GM15510 (cell line): ENCODE results near the gene UGGT1.

Experiments used
- POLR2A ChIP-seq: IDR thresholded peaks from 3 replicates; pipeline ENCODE4 v1.6.1; 2011; ENCODE audit warnings: borderline replicate concordance; ENCODE audit not compliant: insufficient read length; ENCODE audit errors: extremely low read depth

Gene UGGT1

DNA sequence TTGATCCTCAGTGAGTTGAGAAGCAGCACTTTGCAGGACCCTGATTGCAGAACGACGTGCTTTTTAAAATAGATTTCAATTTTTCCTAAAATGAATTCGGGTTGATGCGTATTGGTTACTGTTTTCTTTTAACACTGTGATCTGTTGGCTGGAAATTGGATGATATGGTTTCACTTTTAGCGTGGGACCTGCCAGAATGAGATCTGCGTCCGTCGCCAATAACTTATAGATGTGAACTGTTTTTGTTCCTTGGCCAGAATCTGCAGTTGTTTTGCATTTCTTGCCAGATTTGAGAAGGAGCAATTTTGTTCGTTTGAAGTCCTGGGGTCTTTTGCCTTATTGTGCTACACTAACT is 703 bp downstream of the UGGT1 start:
- no peak for TF ChIP-seq POLR2A

DNA sequence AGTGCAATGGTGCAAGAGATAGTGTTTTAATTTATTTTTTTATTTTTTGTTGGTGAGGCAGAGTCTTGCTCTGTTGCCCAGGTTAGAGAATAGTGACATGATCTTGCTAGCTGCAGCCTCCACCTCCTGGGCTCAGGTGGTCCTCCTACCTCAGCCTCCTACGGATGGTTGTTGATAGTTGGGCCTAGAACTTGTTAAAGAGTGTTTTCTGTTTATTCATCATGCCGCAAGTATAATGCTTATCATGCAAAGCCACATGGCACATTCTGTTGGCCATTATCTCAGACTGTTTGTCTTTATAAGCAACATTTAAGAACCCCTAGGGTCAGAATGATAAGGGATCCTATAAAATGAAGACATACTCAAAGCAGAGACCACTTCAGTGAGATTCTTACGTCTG is 1.7 kb downstream of the UGGT1 start:
- no peak for TF ChIP-seq POLR2A

GRCh38 chr2:128093762-128094161 is 2.8 kb downstream of the UGGT1 start:
- TF ChIP-seq POLR2A: no peak

DNA sequence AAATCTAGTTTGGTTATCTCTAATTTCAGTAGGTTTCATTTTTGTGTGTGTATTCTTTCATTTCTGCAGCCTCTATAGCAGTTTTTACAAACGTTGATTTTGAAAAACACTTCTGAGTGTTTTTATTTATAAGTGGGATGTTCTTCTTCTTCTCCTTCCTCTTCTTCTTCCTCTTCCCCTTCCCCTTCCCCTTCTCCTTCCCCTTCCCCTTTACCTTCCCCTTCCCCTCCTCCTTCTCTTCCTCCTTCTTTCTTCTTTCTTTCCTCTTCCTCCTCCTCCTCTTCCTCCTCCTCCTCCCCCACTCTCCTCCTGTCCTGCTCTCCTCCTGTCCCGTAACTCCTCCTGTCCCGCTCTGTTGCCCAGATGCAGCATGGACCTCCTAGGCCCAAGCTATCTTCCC is 4.2 kb downstream of the UGGT1 start:
- no peak for TF ChIP-seq POLR2A

- no peak for TF ChIP-seq POLR2A
Observed at GRCh38 chr2:128103407-128103806, 12.4 kb downstream of the UGGT1 start.

DNA sequence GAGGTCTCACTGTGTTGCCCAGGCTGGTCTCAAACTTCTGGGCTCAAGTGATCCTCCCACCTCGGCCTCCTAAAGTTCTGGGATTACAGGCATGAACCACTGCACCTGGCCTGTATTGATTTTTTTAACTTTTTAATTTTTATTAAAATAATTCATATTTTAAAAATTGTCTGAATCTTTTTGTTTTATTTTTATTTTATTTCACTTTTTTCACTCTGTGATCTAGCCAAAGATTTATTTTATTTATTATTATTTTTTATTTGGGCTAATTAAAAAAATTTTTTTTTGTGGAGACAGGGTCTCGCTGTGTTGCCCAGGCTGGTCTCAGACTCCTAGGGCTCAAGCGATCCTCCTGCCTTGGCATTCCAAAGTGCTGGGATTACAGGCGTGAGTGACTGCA is 14.1 kb downstream of the UGGT1 start:
- no peak for TF ChIP-seq POLR2A

DNA sequence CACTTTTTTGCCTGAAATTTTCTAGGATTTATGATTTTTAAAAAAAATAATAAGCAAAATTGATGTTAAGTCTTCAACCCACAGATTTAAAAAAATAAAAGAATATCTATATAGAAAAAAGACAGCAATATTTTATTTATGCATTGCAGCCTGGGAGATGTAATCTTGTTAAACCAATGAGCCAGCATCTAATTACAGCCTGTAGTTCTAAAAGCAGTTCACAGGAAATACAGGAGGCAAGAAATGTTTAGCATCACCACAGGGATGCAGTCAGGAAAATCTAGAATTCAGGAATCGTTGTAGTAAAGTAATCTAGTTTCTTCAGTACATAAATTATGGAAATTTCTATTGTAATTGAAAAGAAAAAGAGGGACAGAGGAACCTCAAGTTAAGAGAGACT is 17.2 kb downstream of the UGGT1 start:
- TF ChIP-seq POLR2A: no peak

DNA sequence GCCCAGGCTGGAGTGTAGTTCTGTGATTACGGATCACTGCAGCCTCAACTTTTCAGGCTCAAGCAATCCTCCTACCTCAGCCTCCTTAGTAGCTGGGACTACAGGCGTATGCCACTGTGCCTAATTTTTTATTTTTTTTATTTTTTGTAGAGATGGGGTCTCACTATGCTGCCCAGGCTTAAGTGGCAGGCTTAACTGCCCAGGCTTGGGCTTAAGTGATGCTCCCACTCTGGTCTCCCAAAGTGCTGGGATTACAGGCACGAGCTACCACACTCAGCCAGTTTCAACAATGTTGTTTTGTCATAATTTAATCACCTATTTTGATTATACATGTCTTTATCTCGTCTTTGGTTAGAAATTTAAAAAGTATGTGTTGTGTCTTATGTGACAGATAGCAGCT is 18.2 kb downstream of the UGGT1 start:
- no peak for TF ChIP-seq POLR2A

DNA sequence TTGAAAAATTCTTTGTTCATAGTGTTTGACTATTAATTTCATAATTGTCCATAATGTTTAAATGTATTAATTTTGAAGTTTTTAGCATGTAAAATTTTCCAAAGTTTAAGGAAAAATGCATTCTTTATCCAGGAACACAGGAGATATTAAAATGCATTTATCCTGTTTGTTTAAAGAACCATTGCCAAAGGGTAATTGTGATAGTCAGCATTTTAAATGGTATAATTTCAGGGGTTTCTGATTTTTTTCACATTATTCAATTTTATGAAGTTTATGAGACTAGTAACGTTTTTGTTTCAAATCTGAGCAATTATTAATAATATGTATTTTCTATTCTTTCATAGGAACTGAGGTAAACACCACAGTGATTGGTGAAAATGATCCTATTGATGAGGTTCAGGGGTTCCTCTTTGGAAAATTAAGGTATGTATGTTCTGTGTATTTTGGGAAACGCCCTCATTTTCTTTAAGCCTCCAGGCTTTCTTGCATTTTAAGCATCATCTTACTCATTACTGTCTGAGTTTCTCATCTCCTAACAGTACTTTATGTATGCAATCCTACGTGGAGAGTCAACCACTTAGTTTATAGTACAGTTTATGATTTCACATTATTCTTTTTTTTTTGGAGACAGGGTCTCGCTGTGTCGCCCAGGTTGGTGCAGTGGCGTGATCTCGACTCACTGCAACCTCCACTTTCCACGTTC is 25.1 kb downstream of the UGGT1 start:
- no peak for TF ChIP-seq POLR2A

DNA sequence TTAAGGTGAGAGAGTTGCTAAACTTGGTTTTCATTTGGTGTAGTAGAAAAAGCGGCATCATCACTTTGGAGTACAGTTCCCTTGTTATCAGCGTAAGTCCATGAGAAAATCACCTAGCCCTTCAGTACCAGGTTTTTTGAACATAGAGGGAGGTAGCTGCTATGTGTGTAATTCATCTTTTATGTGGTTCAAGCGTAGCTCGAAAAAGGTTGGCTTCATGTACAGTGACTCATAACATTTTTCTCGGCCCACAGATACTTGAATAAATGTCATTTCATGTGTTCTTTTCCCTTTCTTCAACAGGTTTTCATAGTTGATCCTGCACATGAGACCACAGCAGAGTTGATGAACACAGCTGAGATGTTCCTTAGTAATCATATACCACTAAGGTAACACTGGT is 43.6 kb downstream of the UGGT1 start:
- no peak for TF ChIP-seq POLR2A

DNA sequence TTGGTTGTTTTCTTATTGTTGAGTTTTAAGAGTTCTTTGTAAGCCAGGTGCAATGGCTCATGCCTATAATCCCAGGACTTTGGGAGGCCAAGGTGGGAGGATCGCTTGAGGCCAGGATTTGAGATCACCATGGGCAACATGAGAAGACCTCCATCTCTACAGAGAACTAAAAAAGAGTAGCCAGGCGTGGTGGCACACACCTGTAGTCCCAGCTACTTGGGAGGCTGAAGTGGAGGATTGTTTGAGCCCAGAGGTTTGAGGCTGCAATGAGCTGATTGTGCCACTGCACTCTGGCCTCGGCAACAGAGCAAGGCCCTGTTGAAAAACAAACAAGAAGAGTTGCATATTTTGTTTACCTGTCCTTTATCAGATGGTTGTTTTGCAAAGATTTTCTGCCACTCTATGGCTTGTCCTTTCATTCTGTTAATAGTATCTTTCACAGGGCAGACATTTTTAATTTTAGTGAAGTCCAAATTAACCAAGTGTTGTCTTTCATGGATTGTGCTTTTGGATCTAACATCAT is 46.2 kb downstream of the UGGT1 start:
- TF ChIP-seq POLR2A: no peak

DNA sequence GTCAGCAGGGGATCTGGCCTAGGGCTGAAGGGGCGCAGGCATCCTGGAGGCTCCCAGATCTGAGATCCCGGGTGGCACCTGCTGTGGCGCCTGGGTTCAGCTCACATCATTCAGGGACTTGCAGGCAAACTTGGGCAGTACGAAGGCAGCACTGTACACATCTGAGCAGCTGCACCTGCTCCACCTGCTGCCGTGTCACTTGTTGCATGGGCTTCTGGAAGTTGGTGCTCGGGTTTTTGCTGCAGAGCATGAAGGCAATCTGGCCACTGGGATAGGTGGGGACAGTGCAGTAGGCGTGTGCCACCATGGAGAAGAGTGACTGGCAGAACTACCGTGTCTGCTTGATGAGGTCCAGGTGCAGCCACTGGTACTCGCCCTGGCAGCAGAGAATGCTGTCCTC is 48.6 kb downstream of the UGGT1 start:
- TF ChIP-seq POLR2A: no peak

DNA sequence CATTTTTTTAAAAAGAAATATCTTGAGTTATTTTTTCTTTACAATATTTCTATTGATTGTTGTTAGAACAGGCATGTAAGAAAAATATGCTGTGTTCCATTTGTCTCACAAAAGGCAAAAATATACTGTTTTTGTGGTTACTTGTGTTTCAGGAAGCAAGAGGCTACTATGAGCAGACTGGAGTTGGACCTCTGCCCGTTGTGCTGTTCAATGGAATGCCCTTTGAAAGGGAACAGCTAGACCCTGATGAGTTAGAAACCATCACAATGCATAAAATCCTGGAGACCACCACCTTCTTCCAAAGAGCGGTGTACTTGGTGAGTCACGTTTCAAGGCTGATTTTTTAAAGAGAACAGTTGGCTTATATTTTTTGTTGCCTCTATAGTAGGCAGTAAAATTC is 54.7 kb downstream of the UGGT1 start:
- no peak for TF ChIP-seq POLR2A

GRCh38 chr2:128153786-128154185 is 62.8 kb downstream of the UGGT1 start:
- no peak for TF ChIP-seq POLR2A

DNA sequence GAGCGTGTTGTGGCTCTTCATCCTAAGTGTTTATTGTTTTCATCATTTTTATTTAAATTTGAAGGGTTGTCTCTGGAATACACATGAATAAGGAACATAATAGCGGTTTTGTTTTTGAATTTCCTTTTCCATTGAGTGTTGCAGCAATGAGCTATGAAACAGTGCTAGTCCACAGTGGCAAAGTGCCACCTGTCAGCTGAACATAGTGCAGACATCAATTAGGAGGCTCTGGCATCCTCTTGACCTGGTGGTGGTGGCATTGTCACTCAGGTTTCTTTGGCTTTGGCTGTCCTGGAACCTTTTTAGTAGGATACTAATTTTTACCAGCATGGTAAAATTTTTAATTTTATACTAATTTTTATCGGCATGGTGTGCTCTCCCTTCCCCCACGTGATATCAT is 63.2 kb downstream of the UGGT1 start:
- TF ChIP-seq POLR2A: no peak

GRCh38 chr2:128155970-128156369 is 65.0 kb downstream of the UGGT1 start:
- no peak for TF ChIP-seq POLR2A

DNA sequence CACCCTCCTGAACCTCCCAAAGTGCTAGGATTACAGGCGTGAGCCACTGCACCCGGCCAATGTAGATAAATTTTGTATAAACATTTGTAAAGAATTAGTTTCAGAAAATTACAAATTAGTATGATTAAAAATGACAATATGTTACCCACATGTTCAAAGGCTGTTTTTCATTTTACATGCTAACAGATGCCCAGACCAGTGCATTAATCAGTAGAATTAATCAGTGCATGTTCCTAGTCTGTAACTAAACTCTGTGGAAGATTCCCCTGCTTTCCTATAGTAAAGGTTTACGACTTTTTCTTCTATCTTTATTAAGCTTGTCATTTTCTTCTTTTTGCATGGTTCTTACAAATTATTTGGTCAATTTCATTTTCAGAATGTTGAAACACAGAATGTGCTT is 65.8 kb downstream of the UGGT1 start:
- no peak for TF ChIP-seq POLR2A
